ENCODE results near the gene MAS1. TPM values are rescaled to one million over a fixed set of nuclear protein-coding genes. Genes with fewer than 3 reads are reported as not detected.

Gene MAS1
- polyA plus RNA-seq, 1 of the 3 experiments (the other 2 are of a cell fraction) = not detected

DNA sequence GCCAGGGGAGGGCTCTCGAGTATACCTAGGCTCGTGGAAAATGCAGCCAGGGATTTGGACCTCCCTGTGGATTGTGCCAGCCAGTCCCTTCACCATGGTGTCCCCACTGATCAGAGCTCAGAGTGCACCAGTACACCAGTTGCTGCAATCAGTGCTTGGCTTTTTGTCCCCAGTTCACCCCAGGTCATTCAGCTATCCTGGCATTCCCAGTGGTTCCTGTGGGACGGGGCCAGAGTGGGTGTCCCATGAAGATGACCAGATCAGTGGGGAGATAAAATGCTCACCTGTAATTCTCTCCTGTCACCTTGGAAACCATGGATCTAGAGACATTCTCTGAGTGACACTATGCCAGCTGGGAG, 23.8 kb downstream of the MAS1 start:
- ChIA-PET POLR2A (no interaction called here), CTCF (interaction anchor here (1.2 kb wide), 1 partner anchor 31 kb away, joined by 3 read pairs; no protein-coding TSS in a partner anchor)
- Histone ChIP-seq H4K20me1 (ENCODE audit: insufficient read depth) (no peaks in the 10 kb centered on the region), H3K36me3 (replicated peaks in 1 of 2; ENCODE audit: control insufficient read depth in 1 of 2, insufficient read depth in 2 of 2, low read length in 1 of 2) (no peaks in the 10 kb centered on the region), H3K9me2 (no peaks in the 10 kb centered on the region), H3K9ac (no peak overlapping the region), H3K4me2 (no peak overlapping the region), H3K9me3 (no peaks in the 10 kb centered on the region), H2AFZ (ENCODE audit: low read depth) (no peak overlapping the region), H3K79me2 (ENCODE audit: insufficient read depth) (no peaks in the 10 kb centered on the region), H3F3A (replicated peaks; ENCODE audit: insufficient read depth) (no peaks in the 10 kb centered on the region), H3K4me3 (ENCODE audit: low read depth in 2 of 2, low read length in 1 of 2) (no peak overlapping the region), H3K27ac (ENCODE audit: low read depth in 2 of 2, low read length in 1 of 2) (no peak overlapping the region), H3K4me1 (ENCODE audit: control insufficient read depth in 1 of 2, insufficient read depth in 2 of 2, low read depth in 1 of 2, low read length in 1 of 2) (peaks cover 0 to 13% of the 10 kb centered on the region in 2 experiments; a peak in 2 of 4 replicates), H3K27me3 (ENCODE audit: insufficient read depth) (peaks cover 8% of the 10 kb centered on the region; the same call in 1 of the 2 replicates)
- TF ChIP-seq REST (IDR thresholded peaks at IDR 0.05; ENCODE audit: low read depth, low read length) = no peak
- TF ChIP-seq MEF2A (IDR thresholded peaks at IDR 0.05; ENCODE audit: borderline replicate concordance, low read depth) = no peak
- TF ChIP-seq YY1 (IDR thresholded peaks at IDR 0.05; ENCODE audit: low read depth) = no peak
- TF ChIP-seq, protein P1, sequence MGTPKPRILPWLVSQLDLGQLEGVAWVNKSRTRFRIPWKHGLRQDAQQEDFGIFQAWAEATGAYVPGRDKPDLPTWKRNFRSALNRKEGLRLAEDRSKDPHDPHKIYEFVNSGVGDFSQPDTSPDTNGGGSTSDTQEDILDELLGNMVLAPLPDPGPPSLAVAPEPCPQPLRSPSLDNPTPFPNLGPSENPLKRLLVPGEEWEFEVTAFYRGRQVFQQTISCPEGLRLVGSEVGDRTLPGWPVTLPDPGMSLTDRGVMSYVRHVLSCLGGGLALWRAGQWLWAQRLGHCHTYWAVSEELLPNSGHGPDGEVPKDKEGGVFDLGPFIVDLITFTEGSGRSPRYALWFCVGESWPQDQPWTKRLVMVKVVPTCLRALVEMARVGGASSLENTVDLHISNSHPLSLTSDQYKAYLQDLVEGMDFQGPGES (IDR thresholded peaks at IDR 0.05; ENCODE audit: low read depth, low read length) = no peak
- TF ChIP-seq FOSL2 (IDR thresholded peaks at IDR 0.05; ENCODE audit: borderline replicate concordance, low read depth) = no peak
- DNase-seq = no peak
- WGBS (ENCODE audit: low lambda C conversion rate) = 8% methylated on average over 3 of the region's 3 CpGs

GRCh38 chr6:159915397-159915796, 24.6 kb downstream of the MAS1 start:
- no peaks in the 10 kb centered on the region for H3K9me2 ChIP-seq
- CTCF ChIA-PET = no interaction called here
- H3F3A ChIP-seq (replicated peaks; ENCODE audit: insufficient read depth) = no peaks in the 10 kb centered on the region
- no peak for DNase-seq
- WGBS (ENCODE audit: low lambda C conversion rate) = 53% methylated on average over 2 of the region's 2 CpGs
- no peak overlapping the region for H3K4me3 ChIP-seq (ENCODE audit: low read depth in 2 of 2, low read length in 1 of 2)
- H3K36me3 ChIP-seq (replicated peaks in 1 of 2; ENCODE audit: control insufficient read depth in 1 of 2, insufficient read depth in 2 of 2, low read length in 1 of 2) = no peaks in the 10 kb centered on the region
- H3K79me2 ChIP-seq (ENCODE audit: insufficient read depth) = no peaks in the 10 kb centered on the region
- H2AFZ ChIP-seq (ENCODE audit: low read depth) = no peak overlapping the region
- H3K27ac ChIP-seq (ENCODE audit: low read depth in 2 of 2, low read length in 1 of 2) = no peak overlapping the region
- TF ChIP-seq USF2 (IDR thresholded peaks at IDR 0.05; ENCODE audit: borderline replicate concordance, low read depth, low read length) (no peak), MXI1 (IDR thresholded peaks at IDR 0.05; ENCODE audit: low read depth, low read length) (no peak), ELF1 (IDR thresholded peaks at IDR 0.05) (no peak), SMC3 (IDR thresholded peaks at IDR 0.05; ENCODE audit: low read depth, low read length) (no peak), JUND (IDR thresholded peaks at IDR 0.05) (no peak), YY1 (IDR thresholded peaks at IDR 0.05; ENCODE audit: low read depth) (no peak), EP300 (IDR thresholded peaks at IDR 0.05; ENCODE audit: borderline replicate concordance in 1 of 2, low read depth in 1 of 2, low read length in 1 of 2) (no peak), RFX5 (IDR thresholded peaks at IDR 0.05; ENCODE audit: low read length) (no peak), GABPA (IDR thresholded peaks at IDR 0.05; ENCODE audit: low read depth) (no peak), RXRA (IDR thresholded peaks at IDR 0.05; ENCODE audit: borderline replicate concordance, low read depth) (no peak)
- no peak overlapping the region for H3K4me2 ChIP-seq
- H3K9me3 ChIP-seq = no peaks in the 10 kb centered on the region
- H4K20me1 ChIP-seq (ENCODE audit: insufficient read depth) = no peaks in the 10 kb centered on the region
- no peak overlapping the region for H3K9ac ChIP-seq
- peaks cover 8% of the 10 kb centered on the region; the same call in 1 of the 2 replicates for H3K27me3 ChIP-seq (ENCODE audit: insufficient read depth)
- H3K4me1 ChIP-seq (ENCODE audit: control insufficient read depth in 1 of 2, insufficient read depth in 2 of 2, low read depth in 1 of 2, low read length in 1 of 2) = peaks cover 0 to 13% of the 10 kb centered on the region in 2 experiments; a peak in 2 of 4 replicates
- POLR2A ChIA-PET = no interaction called here
